GM13977 (cell line): ENCODE data around the gene LRAT.

Experiments
- DNase-seq: peaks from one replicate; pipeline ENCODE4 v3.0.0; 2012; ENCODE audit warnings: low spot score
- in situ Hi-C: fragments of 300-500 bp; cut with MboI; formaldehyde crosslinking; loops from one replicate; pipeline ENCODE4 v1.12.0; 2022; ENCODE audit warnings: low sequenced_read_pairs, low pct_unique_long_range_greater_than_20kb, mixed read lengths, inconsistent platforms; ENCODE audit not compliant: unreplicated experiment
- TF ChIP-seq, protein P1 (sequence below): IDR thresholded peaks from 2 replicates; pipeline ENCODE4 v1.5.1; 2012; ENCODE audit warnings: mild to moderate bottlenecking, control low read depth; ENCODE audit not compliant: insufficient read depth; ENCODE audit errors: extremely low read depth, missing control alignments

The LRAT gene

DNA sequence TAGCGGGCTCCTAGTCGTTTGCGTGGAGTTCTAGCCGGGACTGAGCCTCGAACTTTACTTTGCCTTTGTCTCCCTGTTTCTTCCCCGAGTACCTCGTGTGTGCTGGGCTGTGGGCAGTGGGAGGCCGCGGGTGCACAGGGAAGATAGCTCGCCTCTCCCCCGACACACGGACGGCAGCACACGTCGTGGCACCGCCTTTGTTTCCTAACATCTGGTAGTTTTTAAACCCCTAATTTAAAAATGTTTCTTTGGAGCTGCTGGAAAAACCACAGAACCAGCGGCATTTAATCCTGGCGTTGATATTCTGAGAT lies 38.1 kb downstream of the LRAT start:
- in situ Hi-C loops: no loop called here
- TF ChIP-seq, protein P1, sequence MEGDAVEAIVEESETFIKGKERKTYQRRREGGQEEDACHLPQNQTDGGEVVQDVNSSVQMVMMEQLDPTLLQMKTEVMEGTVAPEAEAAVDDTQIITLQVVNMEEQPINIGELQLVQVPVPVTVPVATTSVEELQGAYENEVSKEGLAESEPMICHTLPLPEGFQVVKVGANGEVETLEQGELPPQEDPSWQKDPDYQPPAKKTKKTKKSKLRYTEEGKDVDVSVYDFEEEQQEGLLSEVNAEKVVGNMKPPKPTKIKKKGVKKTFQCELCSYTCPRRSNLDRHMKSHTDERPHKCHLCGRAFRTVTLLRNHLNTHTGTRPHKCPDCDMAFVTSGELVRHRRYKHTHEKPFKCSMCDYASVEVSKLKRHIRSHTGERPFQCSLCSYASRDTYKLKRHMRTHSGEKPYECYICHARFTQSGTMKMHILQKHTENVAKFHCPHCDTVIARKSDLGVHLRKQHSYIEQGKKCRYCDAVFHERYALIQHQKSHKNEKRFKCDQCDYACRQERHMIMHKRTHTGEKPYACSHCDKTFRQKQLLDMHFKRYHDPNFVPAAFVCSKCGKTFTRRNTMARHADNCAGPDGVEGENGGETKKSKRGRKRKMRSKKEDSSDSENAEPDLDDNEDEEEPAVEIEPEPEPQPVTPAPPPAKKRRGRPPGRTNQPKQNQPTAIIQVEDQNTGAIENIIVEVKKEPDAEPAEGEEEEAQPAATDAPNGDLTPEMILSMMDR: no peak
- DNase-seq: no peak
